ENCODE results near the gene FOXQ1. TPM values are rescaled to one million over a fixed set of nuclear protein-coding genes. Genes with fewer than 3 reads are reported as not detected.

Gene FOXQ1
- total and polyA plus RNA-seq, 2 of the 13 experiments (the other 11 are each of a cell fraction or from before 2014, with no cell fraction given), result 35.2 to 39.8 TPM

DNA sequence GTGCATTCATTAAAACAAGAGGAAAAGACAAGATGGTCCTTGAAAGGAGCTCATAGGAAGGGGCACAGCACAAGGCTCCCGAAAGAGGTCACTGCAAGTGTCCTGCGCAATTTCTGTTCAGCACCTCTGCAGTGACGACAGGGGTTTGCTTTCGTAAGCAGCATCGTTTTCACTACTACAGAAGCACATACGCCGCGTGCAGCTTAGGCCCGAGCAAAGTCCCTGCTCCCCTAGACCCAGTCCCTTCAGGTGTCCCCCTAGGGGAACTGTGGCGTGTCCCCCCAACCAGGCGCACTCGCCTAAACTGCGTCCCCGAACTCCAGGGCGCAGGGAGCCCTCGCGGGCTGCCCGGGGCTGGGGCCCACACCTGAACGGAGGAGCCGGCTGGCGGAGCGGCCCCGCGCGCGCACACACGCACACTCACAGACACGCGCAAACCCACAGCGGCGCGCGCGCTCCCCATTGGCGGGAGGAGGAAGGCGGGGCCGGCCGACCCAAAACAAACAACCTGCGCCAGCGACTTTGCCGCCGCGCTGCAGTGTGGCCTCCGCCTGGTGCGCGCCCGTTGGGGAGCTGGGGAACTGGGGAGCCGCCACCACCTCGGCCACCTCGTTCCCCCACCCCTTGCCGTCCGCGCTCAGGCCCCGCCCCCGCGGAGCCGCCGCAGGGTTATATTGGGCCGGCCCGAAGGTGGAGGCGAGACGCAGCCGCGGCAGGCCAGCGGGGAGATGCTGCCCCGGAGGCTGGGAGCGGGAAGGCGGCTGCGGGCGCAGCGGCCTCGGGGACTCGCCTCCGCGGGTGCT, at the start of gene FOXQ1 (continued):
- TF ChIP-seq ATF7 (IDR thresholded peaks at IDR 0.05) (no peak), ATF7 (CRISPR knock-in tag; IDR thresholded peaks at IDR 0.05) (peak; percentile 47; the same call in 1 of the 2 replicates), DMAP1 (CRISPR knock-in tag; IDR thresholded peaks at IDR 0.05) (peak; percentile 88), ZNF30 (CRISPR knock-in tag; IDR thresholded peaks at IDR 0.05) (no peak; the same call in none of the 2 replicates), HNRNPH1 (optimal IDR thresholded peaks at IDR 0.05; ENCODE audit: low read depth, low read length) (no peak), ZNF83 (CRISPR knock-in tag; IDR thresholded peaks at IDR 0.05; ENCODE audit: borderline replicate concordance) (no peak; the same call in 1 of the 2 replicates), POLR2AphosphoS2 (IDR thresholded peaks at IDR 0.05; ENCODE audit: low read depth, low read length) (peak; percentile 90), HNRNPLL (IDR thresholded peaks at IDR 0.05; ENCODE audit: low read depth, low read length, poor library complexity, severe bottlenecking) (peak; percentile 99), ZNF543 (CRISPR knock-in tag; IDR thresholded peaks at IDR 0.05) (peak; percentile 77; the same call in 1 of the 2 replicates), ZNF501 (CRISPR knock-in tag; IDR thresholded peaks at IDR 0.05) (peak; percentile 95), GFI1 (CRISPR knock-in tag; IDR thresholded peaks at IDR 0.05; ENCODE audit: borderline replicate concordance) (peak; percentile 78; the same call in 1 of the 2 replicates), ZEB1 (IDR thresholded peaks at IDR 0.05; ENCODE audit: insufficient replicate concordance, low read depth) (no peak), ZNF235 (CRISPR knock-in tag; IDR thresholded peaks at IDR 0.05; ENCODE audit: borderline replicate concordance) (peak; percentile 96), DNMT3B (CRISPR knock-in tag; conservative IDR thresholded peaks at IDR 0.05) (peak; percentile 61; the same call in 1 of the 2 replicates), ZNF460 (CRISPR knock-in tag; IDR thresholded peaks at IDR 0.05; ENCODE audit: borderline replicate concordance) (peak; percentile 83), ZNF230 (CRISPR knock-in tag; IDR thresholded peaks at IDR 0.05) (peak; percentile 47; the same call in 1 of the 2 replicates)
- TF ChIP-seq, protein P1, sequence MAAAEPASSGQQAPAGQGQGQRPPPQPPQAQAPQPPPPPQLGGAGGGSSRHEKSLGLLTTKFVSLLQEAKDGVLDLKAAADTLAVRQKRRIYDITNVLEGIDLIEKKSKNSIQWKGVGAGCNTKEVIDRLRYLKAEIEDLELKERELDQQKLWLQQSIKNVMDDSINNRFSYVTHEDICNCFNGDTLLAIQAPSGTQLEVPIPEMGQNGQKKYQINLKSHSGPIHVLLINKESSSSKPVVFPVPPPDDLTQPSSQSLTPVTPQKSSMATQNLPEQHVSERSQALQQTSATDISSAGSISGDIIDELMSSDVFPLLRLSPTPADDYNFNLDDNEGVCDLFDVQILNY (CRISPR knock-in tag; conservative IDR thresholded peaks at IDR 0.05), result peak; percentile 92
- TF ChIP-seq, protein P2, sequence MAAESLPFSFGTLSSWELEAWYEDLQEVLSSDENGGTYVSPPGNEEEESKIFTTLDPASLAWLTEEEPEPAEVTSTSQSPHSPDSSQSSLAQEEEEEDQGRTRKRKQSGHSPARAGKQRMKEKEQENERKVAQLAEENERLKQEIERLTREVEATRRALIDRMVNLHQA (CRISPR knock-in tag; IDR thresholded peaks at IDR 0.05), result no peak
- TF ChIP-seq, protein P3, sequence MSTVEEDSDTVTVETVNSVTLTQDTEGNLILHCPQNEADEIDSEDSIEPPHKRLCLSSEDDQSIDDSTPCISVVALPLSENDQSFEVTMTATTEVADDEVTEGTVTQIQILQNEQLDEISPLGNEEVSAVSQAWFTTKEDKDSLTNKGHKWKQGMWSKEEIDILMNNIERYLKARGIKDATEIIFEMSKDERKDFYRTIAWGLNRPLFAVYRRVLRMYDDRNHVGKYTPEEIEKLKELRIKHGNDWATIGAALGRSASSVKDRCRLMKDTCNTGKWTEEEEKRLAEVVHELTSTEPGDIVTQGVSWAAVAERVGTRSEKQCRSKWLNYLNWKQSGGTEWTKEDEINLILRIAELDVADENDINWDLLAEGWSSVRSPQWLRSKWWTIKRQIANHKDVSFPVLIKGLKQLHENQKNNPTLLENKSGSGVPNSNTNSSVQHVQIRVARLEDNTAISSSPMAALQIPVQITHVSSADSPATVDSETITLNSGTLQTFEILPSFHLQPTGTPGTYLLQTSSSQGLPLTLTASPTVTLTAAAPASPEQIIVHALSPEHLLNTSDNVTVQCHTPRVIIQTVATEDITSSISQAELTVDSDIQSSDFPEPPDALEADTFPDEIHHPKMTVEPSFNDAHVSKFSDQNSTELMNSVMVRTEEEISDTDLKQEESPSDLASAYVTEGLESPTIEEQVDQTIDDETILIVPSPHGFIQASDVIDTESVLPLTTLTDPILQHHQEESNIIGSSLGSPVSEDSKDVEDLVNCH (CRISPR knock-in tag; IDR thresholded peaks at IDR 0.05), result 0 out of 2 replicates have a peak, but pooled peaks have one; percentile 23
